K562 (cell line): Measurements from ENCODE around the gene KISS1R. TPM values are rescaled to one million over a fixed set of nuclear protein-coding genes. Genes with fewer than 3 reads are reported as not detected.

ENCODE experiments used
- ARID4B ChIP-seq: sonication (generic); formaldehyde crosslinking; IDR thresholded peaks from 2 replicates; pipeline ENCODE4 v1.8.0; 2022; ENCODE audit warnings: mild to moderate bottlenecking, missing genetic modification reagents
- ARNT ChIP-seq, 2 experiments: fragments of 450-650 bp; IDR thresholded peaks; 2 replicates each; pipeline ENCODE4 v1.6.1; 2016; ENCODE audit warnings: mild to moderate bottlenecking in 1 of 2
- CBX1 ChIP-seq: sonication (generic); IDR thresholded peaks from 2 replicates; pipeline ENCODE4 v1.6.1; 2016; ENCODE audit warnings: antibody characterized with exemption, low read depth, mild to moderate bottlenecking
- DPF2 ChIP-seq: fragments of 450-650 bp; IDR thresholded peaks from 2 replicates; pipeline ENCODE4 v1.6.1; 2016
- FOXA3 ChIP-seq, 2 experiments: fragments of 450-650 bp in 1 of 2; sonication (generic) in 1 of 2; formaldehyde crosslinking; IDR thresholded peaks in 1 of 2; conservative IDR thresholded peaks in 1 of 2; 2 replicates each; pipeline versions ENCODE4 v1.4.0 to v1.8.0; 2020 to 2022; ENCODE audit warnings: mild to moderate bottlenecking in 2 of 2, missing genetic modification reagents in 1 of 2
- GABPB1 ChIP-seq: sonication (generic); formaldehyde crosslinking; IDR thresholded peaks from 2 replicates; pipeline ENCODE4 v1.8.0; 2022; ENCODE audit warnings: mild to moderate bottlenecking, missing genetic modification reagents
- GABPB2 ChIP-seq: fragments of 250-450 bp; sonication (Bioruptor Pico); conservative IDR thresholded peaks from 2 replicates; pipeline ENCODE4 v1.5.1; 2021; ENCODE audit warnings: mild to moderate bottlenecking
- HDAC1 ChIP-seq, 2 experiments: fragments of 450-650 bp; IDR thresholded peaks; 2 replicates each; pipeline ENCODE4 v1.6.1; 2016 to 2017; ENCODE audit warnings: inconsistent platforms in 1 of 2, mild to moderate bottlenecking in 1 of 2, moderate library complexity in 1 of 2
- HMGXB4 ChIP-seq: sonication (generic); formaldehyde crosslinking; IDR thresholded peaks from 2 replicates; pipeline ENCODE4 v1.8.1; 2023; ENCODE audit warnings: mild to moderate bottlenecking, missing genetic modification reagents
- LCOR ChIP-seq: sonication (generic); formaldehyde crosslinking; IDR thresholded peaks from 2 replicates; pipeline ENCODE4 v1.8.0; 2022; ENCODE audit warnings: mild to moderate bottlenecking, missing genetic modification reagents
- MED1 ChIP-seq: sonication (generic); formaldehyde crosslinking; IDR thresholded peaks from 2 replicates; pipeline ENCODE4 v1.8.1; 2023; ENCODE audit warnings: missing genetic modification reagents, borderline replicate concordance
- MLX ChIP-seq, 2 experiments: fragments of 450-650 bp in 1 of 2; sonication (generic) in 1 of 2; formaldehyde crosslinking; conservative IDR thresholded peaks; 2 replicates each; pipeline versions ENCODE4 v1.4.0 to v1.8.1; 2020 to 2022; ENCODE audit warnings: mild to moderate bottlenecking in 1 of 2, missing genetic modification reagents in 1 of 2
- NONO ChIP-seq, 2 experiments: fragments of 200-400 bp in 1 of 2; fragments of 450-650 bp in 1 of 2; formaldehyde crosslinking in 1 of 2; IDR thresholded peaks; 2 replicates each; pipeline ENCODE4 v1.6.1; 2017; ENCODE audit warnings: low read depth in 2 of 2, mild to moderate bottlenecking in 2 of 2, moderate library complexity in 2 of 2, low read length in 1 of 2
- POLR2A ChIP-seq: fragments of 450-650 bp; conservative IDR thresholded peaks from 2 replicates; pipeline ENCODE4 v1.6.1; 2016
- TAF1 ChIP-seq: IDR thresholded peaks from 2 replicates; pipeline ENCODE4 v1.6.1; 2011; ENCODE audit warnings: mild to moderate bottlenecking, low read length, moderate library complexity; ENCODE audit not compliant: insufficient read depth, control insufficient read depth, severe bottlenecking; ENCODE audit errors: extremely low read depth
- TEAD1 ChIP-seq, 2 experiments: fragments of 450-650 bp in 1 of 2; sonication (generic) in 1 of 2; formaldehyde crosslinking; IDR thresholded peaks; 2 replicates each; pipeline versions ENCODE4 v1.4.0 to v1.8.0; 2020 to 2022; ENCODE audit warnings: mild to moderate bottlenecking in 2 of 2, missing genetic modification reagents in 1 of 2
- TRIM25 ChIP-seq: fragments of 450-650 bp; IDR thresholded peaks from 2 replicates; pipeline ENCODE4 v1.7.0; 2016; ENCODE audit warnings: borderline replicate concordance
- ZNF316 ChIP-seq: fragments of 450-650 bp; IDR thresholded peaks from 2 replicates; pipeline ENCODE4 v1.6.1; 2016
- polyA plus RNA-seq, 8 experiments: library from polyadenylated mRNA; depleted of rRNA in 4 of 8; stranded (reverse) in 5 of 8; unstranded in 3 of 8; fragments of >200 nt; fragmentation: Nextera tagmentation in 2 of 8; fragmentation: Illumina TruSeq in 1 of 8; extraction: Ambion mirVana in 2 of 8; extraction: Trizol in 1 of 8; gene quantifications; 2 replicates each; pipeline versions ENCODE4 v1.2.1 to v1.2.3, GENCODE V29; 2011 to 2014; ENCODE audit warnings: inconsistent platforms in 1 of 8, missing spikeins in 1 of 8
- total RNA-seq, 7 experiments: library from RNA; depleted of rRNA in 6 of 7; stranded (reverse); fragments of >200 nt in 6 of 7; fragmentation: Illumina TruSeq in 2 of 7; extraction: Trizol in 2 of 7; gene quantifications; 2 replicates each; pipeline versions ENCODE4 v1.2.1 to v1.2.3, GENCODE V29; 2011 to 2021; ENCODE audit warnings: low replicate concordance in 1 of 7

KISS1R gene
- total and polyA plus RNA-seq, 9 of the 15 experiments (the other 6 are each of a cell fraction or from before 2014, with no cell fraction given) = 0.37 to 39.4 (median 2.0) TPM

- TF ChIP-seq GABPB1 (CRISPR knock-in tag) = peak; percentile 51; the same call in 1 of the 2 replicates
- TF ChIP-seq HDAC1 (IDR thresholded peaks at IDR 0.05) = 0 out of 4 replicates have a peak, but pooled peaks of 1 of the 2 experiments have one; percentile 26
- no peak for TF ChIP-seq TRIM25
- TF ChIP-seq HMGXB4 = peak; percentile 76
- peak; percentile 78 to 89; a peak in 3 of 4 replicates for TF ChIP-seq ARNT (IDR thresholded peaks at IDR 0.05)
- TF ChIP-seq TAF1 = peak; percentile 70
- no peak for TF ChIP-seq GABPB2 (CRISPR knock-in tag)
- TF ChIP-seq NONO (IDR thresholded peaks at IDR 0.05; ENCODE audit: low read depth in 2 of 2, low read length in 1 of 2) = peak in 1 of 2 experiments; percentile 85; a peak in 3 of 4 replicates
- TF ChIP-seq DPF2 = 0 out of 2 replicates have a peak, but pooled peaks have one; percentile 53
- TF ChIP-seq LCOR = peak; percentile 70; the same call in 1 of the 2 replicates
- TF ChIP-seq ZNF316 = peak; percentile 51; the same call in 1 of the 2 replicates
- peak; percentile 81 for TF ChIP-seq ARID4B (CRISPR knock-in tag)
- peak; percentile 80 for TF ChIP-seq POLR2A
- 0 out of 4 replicates have a peak, but pooled peaks of 1 of the 2 experiments have one; percentile 21 for TF ChIP-seq TEAD1 (CRISPR knock-in tag; IDR thresholded peaks at IDR 0.05)
- no peak for TF ChIP-seq MED1 (CRISPR knock-in tag)
- 0 out of 2 replicates have a peak, but pooled peaks have one; percentile 28 for TF ChIP-seq CBX1
- TF ChIP-seq MLX (CRISPR knock-in tag; conservative IDR thresholded peaks at IDR 0.05) = no peak
- peak in 1 of 2 experiments; percentile 63; a peak in 2 of 4 replicates for TF ChIP-seq FOXA3 (CRISPR knock-in tag; conservative IDR thresholded peaks at IDR 0.05 in 1 of 2, IDR thresholded peaks at IDR 0.05 in 1 of 2)
Observed at GRCh38 chr19:892894-893689, 24.0 kb upstream of the KISS1R start, which contains the start of the genes MED16 and RNU6-9 (continued).
